Osteocyte (in vitro differentiated cells): ENCODE measurements around the gene HUWE1. TPM values are rescaled to one million over a fixed set of nuclear protein-coding genes. Genes with fewer than 3 reads are reported as not detected.

Experiments used
- DNase-seq: peaks from one replicate; pipeline ENCODE4 v3.0.0; 2021; ENCODE audit warnings: mixed read lengths; ENCODE audit not compliant: unreplicated experiment; ENCODE audit errors: extremely low spot score
- H3K27ac Mint-ChIP-seq: one replicate; pipeline ENCODE4 v1.8.0; 2021; ENCODE audit warnings: mild to moderate bottlenecking, mixed read lengths; ENCODE audit not compliant: unreplicated experiment
- H3K27me3 Mint-ChIP-seq: one replicate; pipeline ENCODE4 v1.8.0; 2021; ENCODE audit warnings: mixed read lengths; ENCODE audit not compliant: unreplicated experiment
- H3K36me3 Mint-ChIP-seq: one replicate; pipeline ENCODE4 v1.8.0; 2021; ENCODE audit warnings: mixed read lengths; ENCODE audit not compliant: unreplicated experiment
- H3K4me1 Mint-ChIP-seq: one replicate; pipeline ENCODE4 v1.8.0; 2021; ENCODE audit warnings: mixed read lengths; ENCODE audit not compliant: unreplicated experiment
- H3K4me3 Mint-ChIP-seq: one replicate; pipeline ENCODE4 v1.8.0; 2021; ENCODE audit warnings: mild to moderate bottlenecking, moderate library complexity, mixed read lengths; ENCODE audit not compliant: unreplicated experiment
- H3K9me3 Mint-ChIP-seq: one replicate; pipeline ENCODE4 v1.8.0; 2021; ENCODE audit warnings: mixed read lengths; ENCODE audit not compliant: unreplicated experiment
- long read RNA-seq: library from polyadenylated mRNA; unstranded; transcript quantifications from one replicate; pipeline ENCODE4 v2.0.0, GENCODE V29; 2021
- total RNA-seq: library from RNA; stranded (reverse); gene quantifications from 2 replicates; pipeline ENCODE4 v1.2.1, GENCODE V29; 2021
- TF ChIP-seq, protein P1 (sequence below): fragments of 200-600 bp; sonication (generic); IDR thresholded peaks from 2 replicates; pipeline ENCODE4 v1.5.0; 2021; ENCODE audit warnings: antibody characterized with exemption, mild to moderate bottlenecking, moderate library complexity

The HUWE1 gene, protein sequence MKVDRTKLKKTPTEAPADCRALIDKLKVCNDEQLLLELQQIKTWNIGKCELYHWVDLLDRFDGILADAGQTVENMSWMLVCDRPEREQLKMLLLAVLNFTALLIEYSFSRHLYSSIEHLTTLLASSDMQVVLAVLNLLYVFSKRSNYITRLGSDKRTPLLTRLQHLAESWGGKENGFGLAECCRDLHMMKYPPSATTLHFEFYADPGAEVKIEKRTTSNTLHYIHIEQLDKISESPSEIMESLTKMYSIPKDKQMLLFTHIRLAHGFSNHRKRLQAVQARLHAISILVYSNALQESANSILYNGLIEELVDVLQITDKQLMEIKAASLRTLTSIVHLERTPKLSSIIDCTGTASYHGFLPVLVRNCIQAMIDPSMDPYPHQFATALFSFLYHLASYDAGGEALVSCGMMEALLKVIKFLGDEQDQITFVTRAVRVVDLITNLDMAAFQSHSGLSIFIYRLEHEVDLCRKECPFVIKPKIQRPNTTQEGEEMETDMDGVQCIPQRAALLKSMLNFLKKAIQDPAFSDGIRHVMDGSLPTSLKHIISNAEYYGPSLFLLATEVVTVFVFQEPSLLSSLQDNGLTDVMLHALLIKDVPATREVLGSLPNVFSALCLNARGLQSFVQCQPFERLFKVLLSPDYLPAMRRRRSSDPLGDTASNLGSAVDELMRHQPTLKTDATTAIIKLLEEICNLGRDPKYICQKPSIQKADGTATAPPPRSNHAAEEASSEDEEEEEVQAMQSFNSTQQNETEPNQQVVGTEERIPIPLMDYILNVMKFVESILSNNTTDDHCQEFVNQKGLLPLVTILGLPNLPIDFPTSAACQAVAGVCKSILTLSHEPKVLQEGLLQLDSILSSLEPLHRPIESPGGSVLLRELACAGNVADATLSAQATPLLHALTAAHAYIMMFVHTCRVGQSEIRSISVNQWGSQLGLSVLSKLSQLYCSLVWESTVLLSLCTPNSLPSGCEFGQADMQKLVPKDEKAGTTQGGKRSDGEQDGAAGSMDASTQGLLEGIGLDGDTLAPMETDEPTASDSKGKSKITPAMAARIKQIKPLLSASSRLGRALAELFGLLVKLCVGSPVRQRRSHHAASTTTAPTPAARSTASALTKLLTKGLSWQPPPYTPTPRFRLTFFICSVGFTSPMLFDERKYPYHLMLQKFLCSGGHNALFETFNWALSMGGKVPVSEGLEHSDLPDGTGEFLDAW (N-terminal part only)
- 177 and 192 TPM in 2 replicates for total RNA-seq
- long read RNA-seq, partial matches to known transcripts, result 53 of 61 reads
- long read RNA-seq, other reads (novel, unspliced or antisense), result 7 of 61 reads

DNA sequence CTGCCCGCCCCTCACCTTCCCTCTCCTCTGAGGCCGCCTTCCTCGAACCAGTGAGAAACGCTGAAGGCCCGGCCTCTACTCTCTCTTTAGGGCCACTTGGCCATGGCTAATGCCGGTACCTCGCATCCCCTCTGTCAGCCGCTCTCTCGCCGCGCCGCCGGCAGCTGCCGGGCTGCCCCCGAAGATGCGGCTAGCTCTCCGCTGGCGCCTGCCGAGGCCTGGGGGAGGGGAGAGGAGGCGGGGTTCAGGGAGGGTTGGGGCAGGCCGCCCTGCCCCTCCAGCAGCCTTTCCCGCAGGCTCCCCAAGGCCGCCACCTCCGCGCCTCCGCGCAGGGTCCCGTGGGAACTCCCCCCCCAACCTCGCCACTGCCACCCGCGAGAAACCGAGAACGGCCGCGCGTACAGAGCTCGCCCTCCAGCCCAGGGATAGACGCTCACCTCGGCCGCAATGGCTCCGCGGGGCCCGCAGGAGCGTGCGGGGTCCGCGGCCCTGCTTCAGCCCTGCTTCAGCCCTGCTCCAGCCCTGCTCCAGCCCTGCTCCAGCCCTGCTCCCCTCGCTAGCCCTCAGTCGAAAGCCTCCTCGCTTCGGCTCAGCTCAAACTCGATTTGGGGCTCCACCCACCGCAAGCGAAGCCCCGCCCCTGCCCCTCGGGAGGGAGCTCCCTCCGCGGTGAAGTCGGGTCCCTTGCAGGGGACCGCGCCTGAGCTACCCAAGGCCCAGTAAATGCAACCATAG lies at the start of gene HUWE1:
Gene HUWE1 (minus strand): TSS at position 569 of the 735 bp plus-strand sequence. CDS start 32,612 bp downstream, outside the sequence.
- Mint-ChIP-seq H3K27me3 (peaks cover 7% of the 10 kb centered on the region), H3K27ac (peak within 1 kb of the TSS; percentile 96), H3K36me3 (peaks cover 2% of the 10 kb centered on the region), H3K4me3 (peak within 1 kb of the TSS; percentile 84), H3K4me1 (peaks cover 15% of the 10 kb centered on the region), H3K9me3 (no peaks in the 10 kb centered on the region)
- DNase-seq, result peak; percentile 91
- TF ChIP-seq, protein P1, sequence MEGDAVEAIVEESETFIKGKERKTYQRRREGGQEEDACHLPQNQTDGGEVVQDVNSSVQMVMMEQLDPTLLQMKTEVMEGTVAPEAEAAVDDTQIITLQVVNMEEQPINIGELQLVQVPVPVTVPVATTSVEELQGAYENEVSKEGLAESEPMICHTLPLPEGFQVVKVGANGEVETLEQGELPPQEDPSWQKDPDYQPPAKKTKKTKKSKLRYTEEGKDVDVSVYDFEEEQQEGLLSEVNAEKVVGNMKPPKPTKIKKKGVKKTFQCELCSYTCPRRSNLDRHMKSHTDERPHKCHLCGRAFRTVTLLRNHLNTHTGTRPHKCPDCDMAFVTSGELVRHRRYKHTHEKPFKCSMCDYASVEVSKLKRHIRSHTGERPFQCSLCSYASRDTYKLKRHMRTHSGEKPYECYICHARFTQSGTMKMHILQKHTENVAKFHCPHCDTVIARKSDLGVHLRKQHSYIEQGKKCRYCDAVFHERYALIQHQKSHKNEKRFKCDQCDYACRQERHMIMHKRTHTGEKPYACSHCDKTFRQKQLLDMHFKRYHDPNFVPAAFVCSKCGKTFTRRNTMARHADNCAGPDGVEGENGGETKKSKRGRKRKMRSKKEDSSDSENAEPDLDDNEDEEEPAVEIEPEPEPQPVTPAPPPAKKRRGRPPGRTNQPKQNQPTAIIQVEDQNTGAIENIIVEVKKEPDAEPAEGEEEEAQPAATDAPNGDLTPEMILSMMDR, result no peak

DNA sequence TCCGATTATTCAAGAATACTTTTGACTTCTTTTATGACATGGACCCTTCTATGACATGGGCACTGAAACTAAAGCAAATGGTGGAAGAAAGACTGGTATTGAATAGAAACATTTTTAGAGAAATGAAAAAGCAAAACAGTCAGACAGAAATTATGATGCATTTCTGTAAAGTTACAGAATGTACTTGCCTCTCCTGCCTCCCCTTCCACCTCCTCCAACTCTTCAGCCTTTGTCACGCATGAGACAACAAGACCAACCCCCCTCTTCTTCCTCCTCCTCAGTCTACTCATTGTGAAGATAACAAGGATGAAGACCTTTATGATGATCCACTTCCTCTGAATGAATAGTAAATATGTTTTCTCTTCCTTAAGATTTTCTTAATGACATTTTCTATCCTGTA lies 46.3 kb upstream of the HUWE1 start:
- TF ChIP-seq, protein P1, result no peak
- peaks cover 7% of the 10 kb centered on the region for H3K9me3 Mint-ChIP-seq
- no peak overlapping the region for H3K27ac Mint-ChIP-seq
- H3K4me1 Mint-ChIP-seq, result no peaks in the 10 kb centered on the region
- no peak overlapping the region for H3K4me3 Mint-ChIP-seq
- no peak for DNase-seq
- H3K27me3 Mint-ChIP-seq, result peaks cover 10% of the 10 kb centered on the region
- no peaks in the 10 kb centered on the region for H3K36me3 Mint-ChIP-seq

DNA sequence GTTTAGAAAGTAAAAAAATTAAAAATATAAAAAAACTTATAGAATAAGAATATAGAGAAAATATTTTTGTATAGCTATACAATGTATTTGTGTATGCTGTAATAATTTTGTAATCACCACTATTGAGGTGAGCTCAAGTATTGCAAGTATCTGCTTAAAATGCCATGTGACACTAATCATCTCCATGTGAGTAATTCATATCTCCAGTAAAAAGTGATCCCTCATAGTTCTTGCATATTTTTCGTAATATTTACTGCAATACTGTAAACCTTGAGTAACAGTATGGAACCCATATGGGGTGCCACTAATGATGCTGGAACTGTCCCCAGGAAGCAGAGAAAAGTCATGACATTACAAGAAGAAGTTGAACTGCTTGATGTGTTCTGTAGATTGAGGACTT lies 43.2 kb upstream of the HUWE1 start:
- TF ChIP-seq, protein P1, result no peak
- DNase-seq, result no peak

DNA sequence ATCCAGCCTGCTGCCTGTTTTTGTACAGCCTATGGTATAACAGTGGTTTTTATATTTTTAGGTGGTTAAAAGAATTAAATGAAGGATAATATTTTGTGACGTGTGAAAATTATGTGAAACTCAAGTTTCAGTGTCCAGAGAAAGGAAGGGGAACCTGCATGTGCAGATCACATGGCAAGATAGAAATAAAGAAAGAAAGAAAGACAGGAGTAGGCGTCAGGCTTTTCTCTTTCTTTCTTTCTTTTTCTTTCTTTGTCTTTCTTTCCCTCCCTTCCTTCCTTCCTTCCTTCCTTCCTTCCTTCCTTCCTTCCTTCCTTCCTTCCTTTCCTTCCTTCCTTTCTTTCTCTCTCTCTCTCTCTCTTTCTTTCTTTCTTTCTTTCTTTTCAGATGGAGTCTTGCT lies 42.0 kb upstream of the HUWE1 start:
- no peaks in the 10 kb centered on the region for H3K27me3 Mint-ChIP-seq
- peaks cover 4% of the 10 kb centered on the region for H3K4me1 Mint-ChIP-seq
- DNase-seq, result no peak
- no peak overlapping the region for H3K27ac Mint-ChIP-seq
- H3K36me3 Mint-ChIP-seq, result no peaks in the 10 kb centered on the region
- TF ChIP-seq, protein P1, result no peak
- no peak overlapping the region for H3K4me3 Mint-ChIP-seq
- H3K9me3 Mint-ChIP-seq, result no peaks in the 10 kb centered on the region

More for the DNA sequence above, 43.2 kb upstream of the HUWE1 start:
- Mint-ChIP-seq H3K27me3 (peaks cover 3% of the 10 kb centered on the region), H3K4me3 (no peak overlapping the region), H3K9me3 (no peaks in the 10 kb centered on the region), H3K4me1 (peaks cover 4% of the 10 kb centered on the region), H3K36me3 (no peaks in the 10 kb centered on the region), H3K27ac (no peak overlapping the region)
